HG03342 (cell line): ENCODE measurements around the gene AJAP1.
"Not testable (repeated sequence)": the region's sequence is repeated elsewhere in the genome, so short reads cannot be mapped to it uniquely, and the experiment has no call there.

Source experiments
- ATAC-seq: cut with Tn5 transposase; IDR thresholded peaks from one replicate; pipeline ENCODE4 v1.9.1; 2021; ENCODE audit warnings: mild to moderate bottlenecking, moderate library complexity; ENCODE audit not compliant: unreplicated experiment

The AJAP1 gene, protein sequence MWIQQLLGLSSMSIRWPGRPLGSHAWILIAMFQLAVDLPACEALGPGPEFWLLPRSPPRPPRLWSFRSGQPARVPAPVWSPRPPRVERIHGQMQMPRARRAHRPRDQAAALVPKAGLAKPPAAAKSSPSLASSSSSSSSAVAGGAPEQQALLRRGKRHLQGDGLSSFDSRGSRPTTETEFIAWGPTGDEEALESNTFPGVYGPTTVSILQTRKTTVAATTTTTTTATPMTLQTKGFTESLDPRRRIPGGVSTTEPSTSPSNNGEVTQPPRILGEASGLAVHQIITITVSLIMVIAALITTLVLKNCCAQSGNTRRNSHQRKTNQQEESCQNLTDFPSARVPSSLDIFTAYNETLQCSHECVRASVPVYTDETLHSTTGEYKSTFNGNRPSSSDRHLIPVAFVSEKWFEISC

DNA sequence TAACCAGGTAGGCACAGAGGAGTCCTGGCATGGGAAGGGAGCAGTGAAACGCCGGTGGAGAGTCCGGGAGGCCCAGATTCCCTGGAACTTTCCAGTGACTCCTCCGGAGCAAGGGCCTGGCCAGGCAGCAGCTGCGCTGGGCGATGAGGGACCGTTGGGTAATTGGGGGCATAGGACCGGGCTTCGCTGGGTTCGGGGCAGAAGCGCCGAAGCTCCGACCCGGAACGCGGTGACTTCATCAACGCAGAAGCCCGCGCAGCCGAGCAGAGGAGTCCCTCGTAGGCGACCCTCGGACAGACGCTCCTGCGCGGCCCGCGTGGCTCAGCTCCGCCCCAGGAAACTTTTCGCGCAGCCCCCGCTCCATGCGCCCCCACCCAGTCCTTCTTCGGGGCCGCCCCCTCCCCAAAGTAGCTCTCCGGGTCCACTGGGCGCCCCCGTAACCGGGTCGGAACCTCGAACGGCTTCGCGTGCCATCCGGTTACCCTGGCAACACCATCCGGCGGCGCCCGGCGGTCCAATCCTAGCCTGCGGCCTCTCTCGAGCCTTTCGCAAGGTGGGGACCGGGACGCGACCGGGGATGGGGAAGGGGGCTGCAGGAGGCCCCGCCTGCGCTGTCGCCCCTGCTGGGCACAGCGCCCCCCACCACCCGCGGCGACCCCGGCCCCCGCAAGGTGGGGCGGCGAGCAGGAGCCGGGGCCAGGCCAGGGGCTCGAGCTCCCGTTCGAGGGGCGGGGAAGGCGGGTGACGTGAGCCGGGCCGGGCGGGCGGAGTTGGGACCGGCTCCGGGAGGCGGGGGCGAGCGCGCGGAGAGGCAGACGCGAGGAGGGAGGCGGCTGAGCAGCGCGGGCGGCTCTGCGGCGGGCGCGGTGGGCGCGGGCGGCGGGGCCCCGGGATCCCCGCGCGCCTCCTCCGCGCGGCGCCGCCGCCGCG, at the start of gene AJAP1:
TSS of gene AJAP1 (plus strand) at position 814 of the 930 bp plus-strand sequence. CDS start 817 bp downstream, outside the sequence.
- ATAC-seq = no peak

DNA sequence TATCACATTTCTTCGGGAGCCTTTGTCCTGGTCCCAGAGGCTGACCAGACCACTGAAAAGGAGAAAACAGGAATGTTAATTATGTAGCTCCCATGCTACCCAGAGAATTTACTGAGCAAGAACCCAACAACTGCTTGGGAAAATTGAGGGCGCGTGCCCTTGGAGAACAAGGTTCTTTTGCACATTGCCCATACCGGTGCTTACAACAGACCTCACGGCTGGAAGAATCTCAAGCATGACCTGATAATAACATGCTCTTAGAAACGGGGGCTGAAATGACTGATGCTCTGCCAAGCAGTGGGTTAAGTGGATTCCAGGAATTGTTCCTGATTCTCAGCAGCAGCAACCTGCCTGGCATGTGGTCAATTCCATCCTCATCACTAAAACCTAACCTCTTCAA, 49.3 kb upstream of the AJAP1 start:
- no peak for ATAC-seq

DNA sequence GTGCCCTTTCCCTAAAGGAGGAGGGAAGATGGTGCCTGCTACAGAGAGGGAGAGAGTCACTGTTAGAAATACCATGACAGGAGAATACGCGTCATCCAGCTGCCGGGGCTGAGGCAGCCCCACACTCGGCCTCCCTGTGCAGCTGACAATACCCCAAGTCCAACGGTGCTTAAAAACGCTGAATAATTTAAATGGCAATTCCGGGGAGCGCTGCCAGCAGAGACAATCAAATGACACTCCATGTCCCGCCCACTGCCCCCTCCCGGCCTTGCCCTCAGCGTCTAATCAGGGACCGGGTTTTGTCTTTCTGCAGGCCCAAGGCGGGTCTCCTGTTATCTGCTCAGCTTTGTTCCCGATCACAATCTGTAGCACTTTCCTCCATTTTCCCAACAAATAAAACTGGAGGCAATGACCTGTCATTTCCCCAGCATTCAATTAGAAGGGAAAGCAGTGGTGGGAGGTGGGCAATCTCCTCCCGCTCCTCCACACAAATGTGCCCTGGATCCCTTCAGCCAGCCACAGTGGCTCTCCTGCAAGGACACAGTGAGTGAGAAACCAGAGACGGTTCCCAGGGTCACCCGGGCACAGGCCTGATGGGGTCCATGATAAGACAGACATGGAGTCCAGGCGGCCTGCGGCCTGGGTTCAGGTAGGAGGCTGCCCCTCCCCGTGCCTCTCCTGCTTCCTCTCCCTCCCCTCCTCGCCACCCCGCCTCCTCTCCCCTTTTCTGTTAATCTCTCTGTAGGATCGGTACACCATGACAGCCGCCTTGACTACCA, 42.7 kb upstream of the AJAP1 start:
- ATAC-seq = no peak

DNA sequence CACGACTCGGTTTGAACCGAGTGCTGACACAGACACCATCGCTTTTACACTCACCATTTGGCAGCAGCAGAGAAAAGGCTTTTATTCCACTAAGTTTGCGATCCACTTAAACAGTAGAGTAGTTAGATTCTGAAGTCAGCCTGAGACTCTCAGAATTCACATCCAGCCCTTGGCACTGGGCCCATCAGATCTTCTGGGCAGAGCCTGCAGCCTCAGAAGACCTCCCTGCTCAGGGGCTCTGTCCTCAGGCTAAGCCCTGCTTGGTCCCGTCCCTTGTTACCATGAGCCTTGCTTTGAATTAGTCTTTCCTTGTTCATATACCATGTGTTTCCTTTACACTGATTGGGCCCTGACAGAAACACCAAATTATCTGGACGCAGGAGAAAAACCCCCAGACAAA, 41.4 kb upstream of the AJAP1 start:
- ATAC-seq = no peak

DNA sequence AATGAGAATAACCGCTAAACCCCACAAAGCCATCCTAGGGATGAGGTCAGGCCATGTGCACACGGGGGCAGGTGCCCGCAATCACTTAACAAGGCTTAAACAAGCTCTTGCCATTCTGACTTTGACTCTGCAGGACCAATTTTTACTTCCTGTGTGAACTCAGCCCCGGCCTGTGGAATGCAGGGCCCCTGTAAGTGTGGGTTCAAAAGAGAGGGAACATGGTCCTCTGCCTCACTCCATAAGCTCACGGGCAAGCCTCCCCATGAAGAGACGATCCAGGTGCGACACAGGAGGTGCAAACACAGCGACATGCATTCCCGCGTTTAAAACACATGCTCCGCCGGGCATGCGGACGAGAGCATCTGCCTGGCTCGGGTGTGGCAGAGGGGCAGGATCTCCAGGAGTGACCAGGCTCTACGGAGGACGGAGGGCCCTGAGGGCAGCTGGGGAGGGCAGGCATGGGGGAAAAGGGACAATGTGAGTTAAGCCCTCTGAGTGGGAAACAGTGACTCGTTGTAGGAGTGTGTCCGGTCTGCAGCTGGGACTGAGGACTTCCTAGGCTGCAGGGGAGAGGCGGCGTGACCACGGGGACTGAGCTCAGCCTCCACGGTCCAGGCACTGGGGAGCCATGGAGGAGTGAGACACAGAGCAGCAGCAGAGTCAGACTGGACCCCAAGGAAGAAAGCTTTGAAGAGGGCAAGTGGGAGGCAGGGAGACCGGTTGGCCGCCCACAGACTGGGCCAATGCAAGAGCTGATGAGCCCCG, 40.6 kb upstream of the AJAP1 start:
- ATAC-seq = no peak

DNA sequence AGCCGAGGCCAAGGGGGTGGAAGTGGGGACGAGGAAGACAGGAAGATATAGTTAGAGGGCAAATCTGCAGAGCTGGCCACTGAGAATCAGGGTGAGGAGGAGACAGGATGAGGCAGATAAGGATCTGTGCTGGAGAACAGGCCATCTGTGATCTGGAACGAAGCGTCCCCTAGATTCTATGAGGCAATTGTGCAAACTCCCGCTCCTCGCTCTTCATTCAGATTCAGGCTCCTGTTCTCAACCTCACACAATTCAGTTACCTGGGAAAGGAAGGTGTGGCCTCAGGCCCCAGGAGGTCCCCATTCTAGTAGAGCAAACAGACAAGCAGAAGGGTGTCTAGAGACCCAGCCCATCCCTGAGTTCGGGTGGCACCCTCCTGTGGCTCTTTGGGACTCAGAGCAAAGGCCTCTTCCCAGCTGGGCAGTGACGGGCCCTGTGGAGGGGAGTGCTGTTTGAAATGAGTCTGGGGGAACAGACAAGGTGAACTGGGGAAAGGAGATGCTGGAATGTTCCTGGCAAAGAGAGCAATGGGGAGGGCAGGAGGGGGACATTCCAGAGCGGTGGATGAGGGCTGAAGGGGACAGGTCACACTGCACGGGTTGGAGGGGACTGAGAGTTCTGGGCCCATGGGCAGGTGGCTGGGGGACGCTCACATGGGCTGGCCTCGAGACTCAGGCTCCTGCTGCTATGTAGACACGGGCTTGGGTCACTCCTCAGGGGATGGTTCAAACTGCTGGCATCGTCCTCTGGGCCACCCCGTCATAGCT, 39.9 kb upstream of the AJAP1 start:
- ATAC-seq = no peak

DNA sequence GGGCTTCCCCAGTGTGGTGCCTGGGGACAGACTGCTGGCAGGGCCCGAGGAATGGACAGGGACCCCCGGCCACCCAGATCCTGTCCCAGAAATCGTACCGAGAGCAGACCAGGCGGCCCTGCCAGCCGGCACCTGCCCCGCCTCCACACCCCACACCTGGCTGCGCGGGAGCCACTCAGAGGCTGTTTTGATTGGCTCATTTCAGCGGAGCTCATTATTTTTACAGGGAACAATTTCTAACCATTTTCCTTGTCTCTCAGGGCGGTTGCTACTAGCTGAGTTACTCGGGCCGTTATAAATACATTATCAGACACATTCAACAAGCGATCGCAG, 39.3 kb upstream of the AJAP1 start:
- ATAC-seq = no peak

DNA sequence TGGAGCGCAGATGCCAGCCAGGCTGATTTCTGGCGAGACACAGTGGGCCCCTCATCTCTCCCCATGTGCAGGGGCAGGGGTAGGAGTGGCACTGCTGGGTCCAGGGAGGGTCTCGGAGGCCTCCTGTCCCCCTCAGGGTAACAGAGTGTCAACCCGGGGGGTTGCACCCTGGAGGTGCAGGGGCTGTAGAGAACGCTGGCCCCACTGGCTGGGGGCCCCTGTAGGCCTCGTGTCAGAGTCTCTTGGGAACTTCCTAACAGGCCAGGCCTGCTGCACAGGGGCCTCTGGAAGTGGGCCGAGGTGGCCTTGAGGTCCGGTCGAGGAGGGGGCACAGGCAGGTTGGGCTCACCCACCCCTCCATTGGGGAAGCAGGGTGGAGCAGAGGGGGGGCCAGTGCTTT, 38.9 kb upstream of the AJAP1 start:
- no peak for ATAC-seq

DNA sequence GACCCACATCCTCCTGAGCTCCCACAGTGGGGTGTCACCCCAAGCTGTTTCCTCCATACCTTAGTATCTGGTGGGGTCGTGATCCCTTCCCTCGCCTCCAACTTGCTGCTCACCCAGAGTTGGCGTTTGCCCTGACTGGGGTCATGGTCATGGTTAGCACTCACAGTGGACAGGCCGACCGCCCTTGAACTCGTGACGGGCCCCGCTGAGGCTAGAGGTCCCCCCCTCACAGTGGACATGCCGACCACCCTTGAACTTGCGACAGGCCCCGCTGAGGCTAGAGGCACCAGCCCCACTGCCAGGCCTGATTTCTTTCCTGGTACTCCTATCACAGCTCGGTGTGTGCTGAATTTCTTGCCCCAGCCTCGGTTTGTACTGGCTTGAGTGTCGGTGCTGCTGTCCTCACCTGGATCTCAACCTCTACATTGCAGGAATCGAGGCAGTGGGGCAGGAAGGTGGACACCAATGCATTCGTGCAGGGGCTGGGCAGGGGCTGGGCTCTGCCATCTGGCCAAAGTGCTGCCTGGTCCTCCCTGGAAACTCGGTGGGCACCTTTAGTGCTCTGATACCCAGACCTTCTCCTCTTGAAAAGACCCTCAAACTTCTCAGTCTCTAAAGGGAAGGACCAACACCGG, 37.5 kb upstream of the AJAP1 start:
- ATAC-seq = no peak

DNA sequence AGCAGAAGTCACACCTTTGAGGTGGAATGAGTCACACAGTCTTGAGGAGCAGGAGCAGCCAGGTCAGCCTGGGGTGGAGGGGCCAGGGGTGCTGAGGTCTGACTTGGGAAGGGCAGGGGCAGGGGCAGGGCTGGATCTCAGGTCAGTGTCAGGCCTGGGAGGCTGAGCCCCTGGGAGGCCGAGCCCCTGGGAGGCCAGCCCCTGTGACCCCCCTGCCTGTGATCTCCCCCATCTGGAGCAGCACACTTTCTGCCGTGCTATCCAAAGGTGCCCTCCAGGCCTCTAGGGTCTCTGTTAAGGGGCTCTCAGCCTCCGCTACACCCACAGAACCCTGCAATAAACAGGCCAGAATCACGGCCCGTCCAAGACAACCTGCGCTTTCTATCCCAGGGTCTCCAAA, 36.9 kb upstream of the AJAP1 start:
- ATAC-seq = no peak

DNA sequence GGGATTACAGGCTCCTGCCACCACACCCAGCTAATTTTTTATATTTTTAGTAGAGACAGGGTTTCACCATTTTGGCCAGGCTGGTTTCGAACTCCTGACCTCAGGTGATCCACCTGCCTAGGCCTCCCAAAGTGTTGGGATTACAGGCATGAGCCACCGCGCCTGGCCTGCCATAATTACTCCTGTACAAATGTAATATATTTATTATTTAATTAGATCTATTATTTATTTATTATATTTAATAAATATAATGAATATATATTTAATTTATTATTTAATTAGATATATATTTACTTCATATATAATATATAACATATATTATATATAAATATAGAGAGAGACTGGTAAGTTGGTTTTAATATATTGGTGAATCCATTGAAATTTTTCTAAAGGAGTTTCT, 35.6 kb upstream of the AJAP1 start:
- ATAC-seq = not testable (repeated sequence)

DNA sequence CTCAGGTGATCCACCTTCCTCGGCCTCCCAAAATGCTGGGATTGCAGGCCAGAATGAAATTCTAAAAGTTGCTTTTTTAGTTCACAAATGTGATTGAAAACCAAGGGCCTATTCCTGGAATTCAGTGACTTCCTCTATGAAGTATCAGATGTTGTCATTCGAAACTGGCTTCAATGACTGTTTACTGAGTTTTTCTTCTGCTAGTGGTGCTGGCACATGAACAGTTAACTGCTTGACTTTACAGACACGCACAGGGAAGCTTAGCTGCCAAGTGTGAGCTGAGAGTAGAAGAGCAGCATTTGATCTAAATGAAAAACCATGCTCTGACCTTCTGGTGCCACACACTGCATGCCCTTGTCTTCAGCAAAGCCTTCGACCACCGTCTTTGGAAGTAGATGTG, 32.8 kb upstream of the AJAP1 start:
- no peak for ATAC-seq

DNA sequence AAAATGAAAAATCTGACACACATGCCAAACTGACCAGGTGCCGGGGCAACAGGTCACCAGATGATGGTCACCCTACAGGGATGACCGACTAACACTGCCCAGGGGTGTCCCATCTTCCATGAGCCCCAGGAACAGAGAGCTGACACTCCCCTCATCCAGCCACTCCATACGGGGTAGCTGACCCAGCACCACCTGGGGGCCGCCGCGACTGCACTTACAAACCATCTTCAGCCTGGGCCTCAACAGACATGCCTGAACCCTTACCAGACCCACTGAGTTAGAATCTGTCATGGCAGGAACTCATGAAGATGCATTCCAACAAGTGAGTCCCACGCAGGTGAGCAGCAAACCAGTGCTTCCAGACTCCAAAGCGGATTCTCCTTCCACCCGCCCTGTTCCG, 31.6 kb upstream of the AJAP1 start:
- ATAC-seq = no peak

DNA sequence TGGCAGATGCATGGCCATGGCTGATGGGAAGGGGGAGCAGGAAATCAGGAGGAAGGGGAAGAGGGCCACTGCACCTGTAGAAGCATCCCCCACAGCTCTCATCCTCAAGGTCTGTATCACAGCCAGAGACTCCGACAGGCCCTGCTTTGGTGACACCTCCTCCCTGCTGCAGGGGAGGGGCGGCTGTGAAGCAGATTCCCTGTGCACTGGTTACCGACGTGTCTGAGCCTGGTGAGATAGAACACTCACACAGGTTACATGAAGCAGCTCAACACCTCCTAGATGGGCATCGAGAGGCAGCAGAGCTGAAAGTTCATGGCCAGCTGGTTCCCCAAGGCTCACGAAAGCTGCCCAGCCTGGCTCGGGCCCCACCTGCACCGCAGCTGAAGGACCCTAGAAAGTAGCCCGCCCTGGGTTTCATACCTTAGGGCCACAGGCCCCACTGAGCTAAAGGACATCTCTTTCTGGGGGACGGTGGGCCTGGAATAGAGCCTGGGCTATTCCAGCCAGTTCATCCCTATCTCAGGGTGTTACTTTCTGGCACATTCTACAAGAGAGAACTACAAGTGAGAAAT, 30.2 kb upstream of the AJAP1 start:
- no peak for ATAC-seq

DNA sequence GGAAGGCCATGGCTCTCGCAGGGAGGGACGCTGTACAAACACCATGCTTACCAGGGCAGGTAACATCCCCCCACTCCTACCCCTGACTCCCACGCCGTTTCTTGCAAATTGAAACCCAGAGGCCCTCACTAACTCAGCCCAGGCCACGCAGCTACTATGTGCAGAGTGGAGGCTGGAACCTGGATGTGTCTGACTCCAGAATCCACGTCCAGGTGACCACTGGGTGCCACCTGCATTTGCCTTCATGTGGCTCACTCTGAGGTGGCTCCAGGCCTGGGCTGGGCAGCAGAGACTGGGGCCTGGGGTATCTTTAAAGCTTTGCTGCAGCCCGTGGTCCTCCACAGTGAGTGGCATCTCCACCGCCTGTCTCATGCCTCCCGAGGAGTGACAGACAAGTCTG, 29.6 kb upstream of the AJAP1 start:
- no peak for ATAC-seq

DNA sequence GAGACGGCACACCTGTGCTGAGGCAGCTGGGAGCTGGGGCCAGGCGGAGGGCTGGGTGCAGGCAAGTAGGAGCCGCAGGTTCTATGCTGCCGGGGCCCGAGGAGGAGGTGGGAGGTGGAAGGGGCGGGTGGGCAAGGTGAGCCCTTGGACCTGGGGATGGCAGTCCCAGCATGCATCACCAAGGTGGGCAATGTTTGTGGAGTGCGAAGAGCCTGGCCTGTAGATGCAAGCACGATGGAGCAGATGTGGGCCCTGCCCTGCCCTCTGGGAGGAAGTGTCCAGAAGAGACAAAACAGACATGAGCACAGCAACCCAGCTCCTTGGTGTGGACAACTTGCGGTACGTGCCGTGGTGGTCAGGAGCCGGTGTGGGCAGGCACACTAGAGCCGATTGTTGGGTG, 28.3 kb upstream of the AJAP1 start:
- no peak for ATAC-seq

DNA sequence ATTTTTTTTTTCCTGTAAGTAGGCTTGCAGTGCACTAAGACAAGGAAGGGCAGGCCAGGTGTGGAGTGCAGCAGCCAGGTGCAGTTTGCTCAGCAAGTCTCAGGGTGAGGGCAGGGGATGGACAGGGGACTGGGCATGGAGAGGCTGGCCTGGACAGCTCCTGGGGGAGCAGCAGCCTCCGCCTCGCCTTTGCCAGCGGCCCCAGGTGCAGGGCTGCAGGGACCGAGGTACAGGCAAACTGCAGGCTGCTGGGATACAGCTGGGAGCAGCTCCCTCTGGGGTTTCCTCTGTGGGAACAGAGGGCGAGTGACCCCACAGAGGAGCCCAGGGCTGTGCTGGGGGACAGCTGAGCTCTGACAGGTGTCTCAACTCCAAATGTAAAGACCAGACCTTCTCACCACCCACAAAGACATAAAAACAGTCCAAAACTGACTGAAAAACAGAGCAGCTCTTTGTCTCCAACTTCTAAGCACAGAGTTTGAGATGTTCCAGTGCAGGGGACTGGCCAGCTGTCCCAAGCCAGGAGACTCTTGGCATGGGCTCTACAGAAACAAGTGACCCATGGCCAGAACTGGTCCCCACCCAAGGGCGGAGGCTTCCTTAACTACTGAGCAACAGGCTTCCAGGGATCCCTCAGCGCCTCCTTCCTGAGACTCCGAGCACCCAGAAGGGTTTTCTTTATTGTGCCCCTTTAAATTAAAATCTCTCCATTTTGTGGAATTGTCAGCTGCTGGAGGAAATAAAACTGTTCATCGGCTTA, 27.7 kb upstream of the AJAP1 start:
- ATAC-seq = no peak

DNA sequence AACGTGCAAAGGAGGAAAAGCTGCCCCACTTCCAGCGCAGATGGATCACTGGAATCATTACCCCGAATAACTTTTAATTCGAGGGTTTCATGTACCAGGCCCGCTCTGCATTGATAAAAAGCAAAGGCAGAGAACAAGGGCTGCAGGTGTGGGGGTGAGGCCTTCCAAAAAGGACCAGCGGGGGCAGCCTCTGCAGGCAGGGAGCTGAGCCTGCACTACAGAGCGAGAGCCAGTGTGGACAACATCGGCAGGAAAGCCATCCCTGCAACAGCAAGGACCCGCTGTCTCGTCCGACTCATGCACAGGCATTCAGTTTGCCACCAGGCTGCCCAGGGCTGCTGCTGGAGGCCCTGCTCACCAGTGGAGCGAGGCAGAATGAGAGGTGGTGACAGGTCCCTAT, 27.1 kb upstream of the AJAP1 start:
- ATAC-seq = no peak
